IgD-negative memory B cell (primary cell): ENCODE data around the gene GSG1L. TPM values are rescaled to one million over a fixed set of nuclear protein-coding genes. Genes with fewer than 3 reads are reported as not detected.

Experiments used
- H3K27ac Mint-ChIP-seq, 3 donors: one replicate each; pipeline ENCODE4 v1.8.0; 2020 to 2022; ENCODE audit warnings: mild to moderate bottlenecking in 3 of 3, mixed read lengths in 3 of 3, moderate library complexity in 1 of 3
- H3K27me3 Mint-ChIP-seq: one replicate; pipeline ENCODE4 v1.8.0; 2021; ENCODE audit warnings: mixed read lengths
- H3K36me3 Mint-ChIP-seq: one replicate; pipeline ENCODE4 v1.8.0; 2020; ENCODE audit warnings: mild to moderate bottlenecking, mixed read lengths
- H3K4me1 Mint-ChIP-seq, 3 donors: one replicate each; pipeline ENCODE4 v1.8.0; 2020 to 2022; ENCODE audit warnings: mixed read lengths in 3 of 3, mild to moderate bottlenecking in 1 of 3
- H3K4me3 Mint-ChIP-seq, 4 donors: one replicate each; pipeline ENCODE4 v1.8.0; 2020 to 2022; ENCODE audit warnings: mild to moderate bottlenecking in 4 of 4, mixed read lengths in 4 of 4, moderate library complexity in 3 of 4
- H3K9me3 Mint-ChIP-seq, 3 donors: one replicate each; pipeline ENCODE4 v1.8.0; 2020 to 2021; ENCODE audit warnings: mixed read lengths in 3 of 3, mild to moderate bottlenecking in 1 of 3
- polyA plus RNA-seq: library from polyadenylated mRNA; unstranded; fragments of 300-500 nt; fragmentation: Illumina TruSeq; gene quantifications from one replicate; pipeline ENCODE4 v1.2.3, GENCODE V29; 2021

GSG1L gene
- polyA plus RNA-seq, 1 donor from 2014 or later, result not detected

DNA sequence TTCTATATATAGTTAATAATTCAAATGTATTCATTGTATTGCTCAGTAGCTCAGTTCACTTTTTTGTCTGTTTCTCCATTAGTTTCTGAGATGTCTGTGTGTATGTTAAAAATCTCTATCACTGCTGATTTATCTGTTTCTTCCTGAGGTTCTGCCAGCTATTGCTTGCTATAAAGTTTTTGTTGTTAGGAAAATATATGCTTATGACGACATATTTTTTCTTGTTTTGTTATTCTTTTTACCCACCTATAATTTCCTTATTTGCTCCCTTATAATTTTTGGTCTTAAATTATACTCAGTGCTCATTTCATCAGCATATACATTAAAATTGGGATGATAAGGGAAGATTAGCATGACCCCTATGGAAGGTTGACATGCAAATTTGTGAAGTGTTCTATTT lies 200.6 kb downstream of the GSG1L start:
- H3K36me3 Mint-ChIP-seq, result peaks cover 1% of the 10 kb centered on the region
- H3K4me3 Mint-ChIP-seq, result no peak overlapping the region
- H3K9me3 Mint-ChIP-seq, result peaks cover 14 to 22% (median 17%) of the 10 kb centered on the region in 3 donors
- peaks cover 0 to 3% (median 0%) of the 10 kb centered on the region in 3 donors for H3K4me1 Mint-ChIP-seq
- H3K27ac Mint-ChIP-seq, result no peak overlapping the region
- H3K27me3 Mint-ChIP-seq, result no peaks in the 10 kb centered on the region

DNA sequence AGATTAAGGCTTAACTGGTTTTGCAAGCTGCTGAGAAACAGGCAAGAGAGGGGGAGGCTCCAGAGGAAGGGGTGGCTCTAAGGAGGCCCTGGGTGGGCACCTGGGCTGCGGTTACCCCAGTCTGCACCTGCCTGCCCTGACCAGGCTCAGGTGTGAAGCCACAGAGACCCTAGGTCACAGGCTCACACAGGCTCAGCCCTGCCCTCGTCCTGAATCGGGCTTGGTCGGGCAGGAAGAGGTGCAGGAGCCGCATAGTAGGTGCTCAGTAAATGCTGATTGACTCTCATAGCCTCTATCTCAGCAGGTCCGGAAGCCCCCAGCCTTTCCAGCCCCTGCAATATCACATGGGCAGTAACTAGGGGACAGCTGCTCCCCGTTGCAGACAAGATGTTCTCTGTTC lies 203.4 kb downstream of the GSG1L start:
- H3K27me3 Mint-ChIP-seq, result no peaks in the 10 kb centered on the region
- peaks cover 10 to 17% (median 10%) of the 10 kb centered on the region in 3 donors for H3K9me3 Mint-ChIP-seq
- no peak overlapping the region for H3K27ac Mint-ChIP-seq
- H3K36me3 Mint-ChIP-seq, result peaks cover 1% of the 10 kb centered on the region
- no peaks in the 10 kb centered on the region for H3K4me1 Mint-ChIP-seq
- H3K4me3 Mint-ChIP-seq, result no peak overlapping the region

DNA sequence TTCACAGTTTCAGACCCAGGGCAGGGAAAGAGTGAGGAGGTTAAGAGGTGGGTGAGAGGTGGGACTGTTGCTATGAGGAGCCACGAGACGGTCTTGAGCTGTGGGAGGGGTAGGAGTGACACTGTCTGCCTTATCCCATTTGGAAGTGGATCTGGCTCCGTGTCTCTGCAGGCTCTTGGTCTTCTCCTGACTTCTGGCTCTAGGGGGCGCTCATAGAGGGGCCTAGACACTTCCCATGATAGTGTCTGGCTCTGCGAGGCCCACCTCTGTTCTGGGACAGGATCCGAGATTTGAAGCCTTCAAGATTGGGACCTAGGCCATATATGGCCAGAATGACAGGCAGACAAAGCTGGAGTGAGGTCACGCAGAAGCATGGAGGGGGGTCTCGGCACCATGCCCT lies 204.5 kb downstream of the GSG1L start:
- Mint-ChIP-seq H3K4me1 (no peaks in the 10 kb centered on the region), H3K27ac (no peak overlapping the region), H3K27me3 (no peaks in the 10 kb centered on the region), H3K4me3 (no peak overlapping the region), H3K36me3 (no peaks in the 10 kb centered on the region), H3K9me3 (peaks cover 6 to 15% (median 9%) of the 10 kb centered on the region in 3 donors)

DNA sequence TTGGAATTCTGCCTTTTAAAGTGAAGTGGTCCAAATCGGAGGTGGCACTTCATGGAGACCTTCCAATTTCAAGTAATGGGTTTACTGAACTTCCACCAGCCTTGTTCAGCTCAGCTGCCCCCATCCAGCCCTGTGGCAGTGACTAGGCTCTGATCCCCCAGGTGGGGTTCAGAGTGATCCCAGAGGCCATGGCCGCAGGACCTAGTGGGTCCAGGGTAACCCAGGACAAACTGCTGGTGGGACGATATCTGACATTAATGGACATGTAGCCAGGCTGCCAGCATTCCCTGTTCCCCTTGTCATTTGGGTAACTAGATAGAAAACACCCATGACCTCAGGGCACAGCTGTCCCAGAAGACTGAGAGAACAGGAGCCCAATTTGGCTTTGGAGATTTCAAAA lies 209.9 kb downstream of the GSG1L start:
- peaks cover 0 to 2% (median 0%) of the 10 kb centered on the region in 3 donors for H3K9me3 Mint-ChIP-seq
- no peak overlapping the region for H3K4me3 Mint-ChIP-seq
- H3K36me3 Mint-ChIP-seq, result no peaks in the 10 kb centered on the region
- peaks cover 0 to 2% (median 0%) of the 10 kb centered on the region in 3 donors for H3K4me1 Mint-ChIP-seq
- H3K27me3 Mint-ChIP-seq, result peaks cover 13% of the 10 kb centered on the region
- no peak overlapping the region for H3K27ac Mint-ChIP-seq

DNA sequence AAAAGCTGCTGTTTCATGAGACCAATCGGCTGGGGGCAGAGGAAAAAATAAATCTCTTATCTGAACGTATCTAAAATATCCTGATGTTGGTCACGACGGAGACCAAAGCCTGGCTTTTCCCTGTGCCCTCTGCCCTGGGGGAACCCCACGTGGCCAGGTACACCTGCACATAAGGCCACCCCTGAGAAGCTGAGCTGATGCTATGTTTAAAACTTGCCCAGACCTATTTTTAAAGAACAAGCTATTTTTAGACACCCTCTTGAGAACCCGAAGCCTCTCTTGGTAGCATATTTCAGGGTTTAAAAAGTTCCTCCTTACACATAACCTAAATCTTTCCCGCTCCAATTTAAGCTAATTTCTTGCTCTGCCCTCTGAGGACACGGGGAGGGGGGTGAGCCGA lies 210.4 kb downstream of the GSG1L start:
- Mint-ChIP-seq H3K9me3 (no peaks in the 10 kb centered on the region), H3K4me1 (peaks cover 0 to 2% (median 0%) of the 10 kb centered on the region in 3 donors), H3K27me3 (peaks cover 13% of the 10 kb centered on the region), H3K4me3 (no peak overlapping the region), H3K36me3 (no peaks in the 10 kb centered on the region), H3K27ac (no peak overlapping the region)

DNA sequence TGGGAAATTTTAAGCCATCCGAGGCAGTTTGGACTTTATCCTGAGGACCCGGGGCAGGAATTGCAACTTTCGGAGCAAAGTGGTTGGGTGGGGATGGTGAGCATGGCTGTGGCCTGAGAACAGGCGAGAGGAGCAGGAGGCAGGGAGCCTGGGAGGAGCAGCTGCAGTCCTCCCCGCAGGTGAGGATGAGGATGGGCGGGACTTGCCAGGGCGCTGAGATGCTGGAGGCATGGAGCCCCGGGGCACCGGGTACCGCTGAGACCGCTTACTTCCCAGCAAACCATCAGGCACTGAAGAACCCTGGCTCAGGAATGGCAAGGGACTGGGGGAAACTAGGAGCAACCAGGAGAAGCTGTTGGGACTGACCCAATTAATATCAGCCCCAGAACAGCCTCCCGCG lies 210.8 kb downstream of the GSG1L start:
- H3K4me3 Mint-ChIP-seq, result no peak overlapping the region
- H3K9me3 Mint-ChIP-seq, result no peaks in the 10 kb centered on the region
- H3K27ac Mint-ChIP-seq, result no peak overlapping the region
- H3K27me3 Mint-ChIP-seq, result peaks cover 13% of the 10 kb centered on the region
- peaks cover 0 to 2% (median 0%) of the 10 kb centered on the region in 3 donors for H3K4me1 Mint-ChIP-seq
- H3K36me3 Mint-ChIP-seq, result no peaks in the 10 kb centered on the region

DNA sequence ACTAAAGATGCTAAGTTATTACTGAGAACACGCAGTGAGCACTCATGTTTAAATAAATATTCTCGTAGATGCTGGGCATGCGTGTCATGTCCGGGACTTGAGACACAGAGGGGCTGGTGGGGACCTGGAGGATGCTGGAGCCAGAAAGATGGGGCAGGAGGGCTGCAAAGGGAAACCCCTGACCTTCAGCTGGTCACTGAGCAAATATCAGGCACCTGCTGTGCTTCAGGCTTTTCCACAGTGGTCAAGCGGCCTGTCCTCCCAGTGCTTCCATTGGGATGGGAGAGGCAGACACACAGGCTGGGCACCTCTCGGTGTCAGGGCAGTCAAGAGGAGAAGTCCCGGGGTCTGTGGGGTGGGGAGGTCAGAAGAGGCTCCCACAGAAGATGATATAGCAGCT lies 211.4 kb downstream of the GSG1L start:
- Mint-ChIP-seq H3K36me3 (no peaks in the 10 kb centered on the region), H3K4me1 (peaks cover 0 to 2% (median 0%) of the 10 kb centered on the region in 3 donors), H3K27me3 (peaks cover 14% of the 10 kb centered on the region), H3K27ac (no peak overlapping the region), H3K9me3 (no peaks in the 10 kb centered on the region), H3K4me3 (no peak overlapping the region)

DNA sequence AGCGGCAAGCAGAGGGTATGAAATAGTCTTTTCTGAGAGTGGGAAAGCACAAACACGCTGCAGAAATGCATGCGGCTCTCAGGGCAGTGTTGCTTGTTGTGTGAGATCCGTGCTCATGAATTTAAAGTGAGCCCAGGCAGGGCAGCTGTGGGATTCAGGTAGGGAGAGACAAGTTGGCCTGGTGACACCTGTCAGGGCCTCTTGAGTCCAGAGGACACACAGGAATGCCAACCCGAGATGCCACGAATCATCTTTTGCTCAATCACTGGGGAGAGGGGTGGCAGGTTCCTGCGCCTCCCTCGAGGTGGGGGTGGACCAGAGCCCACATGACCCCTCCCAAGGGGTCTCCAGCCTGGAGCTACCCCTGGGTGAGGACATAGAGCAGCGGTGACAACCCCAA lies 211.9 kb downstream of the GSG1L start:
- peaks cover 0 to 2% (median 0%) of the 10 kb centered on the region in 3 donors for H3K4me1 Mint-ChIP-seq
- H3K36me3 Mint-ChIP-seq, result no peaks in the 10 kb centered on the region
- no peak overlapping the region for H3K4me3 Mint-ChIP-seq
- H3K9me3 Mint-ChIP-seq, result no peaks in the 10 kb centered on the region
- H3K27ac Mint-ChIP-seq, result no peak overlapping the region
- H3K27me3 Mint-ChIP-seq, result peaks cover 15% of the 10 kb centered on the region

DNA sequence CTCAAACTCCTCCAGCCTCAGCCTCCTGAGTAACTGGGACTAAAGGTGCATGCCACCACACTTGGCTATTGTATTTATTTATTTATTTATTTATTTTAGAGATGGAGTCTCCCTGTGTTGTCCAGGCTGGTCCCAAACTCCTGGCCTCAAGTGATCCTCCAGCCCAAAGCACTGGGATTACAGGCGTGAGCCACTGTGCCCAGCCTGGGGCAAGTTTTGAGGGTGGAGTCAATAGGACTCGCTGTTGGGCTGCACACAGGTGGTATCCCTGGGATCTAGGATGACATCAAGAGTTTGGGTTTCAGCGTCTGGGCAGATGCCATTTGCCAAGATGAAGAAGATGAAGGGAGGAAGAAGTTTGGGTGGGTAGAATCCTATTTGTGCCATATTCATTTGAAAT lies 213.9 kb downstream of the GSG1L start:
- Mint-ChIP-seq H3K9me3 (peaks cover 0 to 1% (median 0%) of the 10 kb centered on the region in 3 donors), H3K27me3 (peaks cover 17% of the 10 kb centered on the region), H3K27ac (no peak overlapping the region), H3K4me1 (peaks cover 0 to 2% (median 0%) of the 10 kb centered on the region in 3 donors), H3K4me3 (no peak overlapping the region), H3K36me3 (no peaks in the 10 kb centered on the region)

DNA sequence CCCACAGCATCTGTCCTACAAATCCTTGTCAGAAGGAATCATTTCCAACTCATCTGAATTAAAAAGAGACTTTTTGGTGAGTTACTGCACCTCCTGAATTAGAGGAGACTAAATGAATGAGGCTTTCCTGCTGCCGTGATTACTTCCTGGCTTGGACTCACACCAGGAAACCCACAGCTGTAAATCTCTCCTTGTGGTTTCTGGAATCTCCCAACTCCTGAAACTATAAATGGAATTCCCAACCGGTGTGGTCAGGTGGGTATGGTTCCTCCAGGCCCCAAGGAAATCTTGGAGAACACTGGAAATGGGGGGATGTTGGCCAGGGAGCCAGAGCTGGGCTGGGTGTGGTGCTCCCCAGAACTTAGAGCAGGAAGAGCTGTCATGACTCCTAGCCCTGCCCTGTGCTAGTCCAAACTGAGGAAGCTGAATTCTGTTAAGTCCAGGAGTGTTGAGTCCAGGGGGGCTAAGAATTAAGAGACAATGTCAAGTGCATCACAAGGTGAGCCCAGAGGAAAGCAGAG lies 216.4 kb downstream of the GSG1L start:
- H3K27me3 Mint-ChIP-seq, result peaks cover 13% of the 10 kb centered on the region
- no peak overlapping the region for H3K27ac Mint-ChIP-seq
- H3K4me3 Mint-ChIP-seq, result no peak overlapping the region
- H3K9me3 Mint-ChIP-seq, result peaks cover 0 to 1% (median 0%) of the 10 kb centered on the region in 3 donors
- H3K4me1 Mint-ChIP-seq, result peaks cover 0 to 2% (median 0%) of the 10 kb centered on the region in 3 donors
- H3K36me3 Mint-ChIP-seq, result no peaks in the 10 kb centered on the region

DNA sequence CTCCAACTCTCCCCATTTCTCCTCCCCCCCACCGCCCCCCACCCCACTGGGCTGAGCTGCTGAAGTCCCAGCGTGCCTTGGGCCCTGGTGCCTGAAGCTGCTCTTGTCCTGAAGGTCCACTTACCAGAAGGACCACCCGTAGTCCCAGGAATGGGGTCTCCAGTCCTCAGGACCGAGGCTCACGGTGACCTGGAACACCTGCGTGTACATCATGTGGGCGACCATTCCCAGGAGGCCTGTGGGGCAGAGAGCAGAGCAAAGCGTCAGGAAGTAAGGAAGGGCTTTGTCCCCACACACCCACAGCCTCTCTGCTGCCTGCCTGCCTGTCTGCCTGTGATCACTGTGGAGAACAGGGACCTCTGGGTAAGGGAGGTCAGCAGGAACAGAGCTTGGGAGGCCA lies 218.7 kb downstream of the GSG1L start:
- H3K9me3 Mint-ChIP-seq, result peaks cover 0 to 1% (median 0%) of the 10 kb centered on the region in 3 donors
- H3K36me3 Mint-ChIP-seq, result no peaks in the 10 kb centered on the region
- no peak overlapping the region for H3K4me3 Mint-ChIP-seq
- H3K27ac Mint-ChIP-seq, result no peak overlapping the region
- H3K27me3 Mint-ChIP-seq, result peaks cover 10% of the 10 kb centered on the region
- H3K4me1 Mint-ChIP-seq, result no peaks in the 10 kb centered on the region

DNA sequence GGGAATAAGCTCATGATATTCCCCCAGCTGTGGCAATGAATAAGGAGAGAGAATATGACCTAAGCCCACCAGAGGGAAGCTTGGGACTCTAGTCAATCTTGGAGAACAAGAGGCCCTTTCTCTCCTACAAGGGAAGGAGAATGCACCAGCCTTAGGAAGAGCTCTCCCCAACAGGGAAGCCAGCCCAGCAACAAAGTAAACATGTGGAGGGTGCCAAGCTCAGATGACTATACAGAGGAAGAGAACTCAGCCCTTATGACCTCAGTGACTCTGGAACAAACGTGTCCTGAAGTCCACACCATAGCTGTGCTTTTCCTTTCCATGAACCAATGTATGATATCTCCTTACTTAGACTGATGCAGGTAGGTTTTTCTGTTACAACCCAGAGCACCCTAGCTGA lies 219.7 kb downstream of the GSG1L start:
- peaks cover 10% of the 10 kb centered on the region for H3K27me3 Mint-ChIP-seq
- peaks cover 0 to 1% (median 0%) of the 10 kb centered on the region in 3 donors for H3K9me3 Mint-ChIP-seq
- H3K4me3 Mint-ChIP-seq, result no peak overlapping the region
- no peak overlapping the region for H3K27ac Mint-ChIP-seq
- no peaks in the 10 kb centered on the region for H3K4me1 Mint-ChIP-seq
- no peaks in the 10 kb centered on the region for H3K36me3 Mint-ChIP-seq

DNA sequence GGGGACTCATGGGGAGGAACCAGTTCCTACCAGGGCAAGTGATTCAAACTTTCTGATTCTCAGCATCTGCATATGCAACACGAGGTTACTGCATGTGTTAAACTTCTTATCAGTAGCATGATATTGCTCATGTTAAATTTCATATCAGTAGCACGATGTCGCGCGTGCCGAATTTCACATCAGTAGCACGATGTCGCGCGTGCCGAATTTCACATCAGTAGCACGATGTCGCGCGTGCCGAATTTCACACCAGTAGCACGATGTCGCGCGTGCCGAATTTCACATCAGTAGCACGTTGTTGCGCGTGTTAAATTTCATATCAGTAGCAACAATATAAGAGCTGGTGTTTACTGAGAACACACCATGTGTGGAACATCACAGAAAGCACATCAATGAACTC lies 221.6 kb downstream of the GSG1L start:
- peaks cover 10% of the 10 kb centered on the region for H3K27me3 Mint-ChIP-seq
- peaks cover under 1 to 2% (median 1%) of the 10 kb centered on the region in 3 donors for H3K9me3 Mint-ChIP-seq
- no peaks in the 10 kb centered on the region for H3K36me3 Mint-ChIP-seq
- H3K27ac Mint-ChIP-seq, result no peak overlapping the region
- no peak overlapping the region for H3K4me3 Mint-ChIP-seq
- H3K4me1 Mint-ChIP-seq, result no peaks in the 10 kb centered on the region

DNA sequence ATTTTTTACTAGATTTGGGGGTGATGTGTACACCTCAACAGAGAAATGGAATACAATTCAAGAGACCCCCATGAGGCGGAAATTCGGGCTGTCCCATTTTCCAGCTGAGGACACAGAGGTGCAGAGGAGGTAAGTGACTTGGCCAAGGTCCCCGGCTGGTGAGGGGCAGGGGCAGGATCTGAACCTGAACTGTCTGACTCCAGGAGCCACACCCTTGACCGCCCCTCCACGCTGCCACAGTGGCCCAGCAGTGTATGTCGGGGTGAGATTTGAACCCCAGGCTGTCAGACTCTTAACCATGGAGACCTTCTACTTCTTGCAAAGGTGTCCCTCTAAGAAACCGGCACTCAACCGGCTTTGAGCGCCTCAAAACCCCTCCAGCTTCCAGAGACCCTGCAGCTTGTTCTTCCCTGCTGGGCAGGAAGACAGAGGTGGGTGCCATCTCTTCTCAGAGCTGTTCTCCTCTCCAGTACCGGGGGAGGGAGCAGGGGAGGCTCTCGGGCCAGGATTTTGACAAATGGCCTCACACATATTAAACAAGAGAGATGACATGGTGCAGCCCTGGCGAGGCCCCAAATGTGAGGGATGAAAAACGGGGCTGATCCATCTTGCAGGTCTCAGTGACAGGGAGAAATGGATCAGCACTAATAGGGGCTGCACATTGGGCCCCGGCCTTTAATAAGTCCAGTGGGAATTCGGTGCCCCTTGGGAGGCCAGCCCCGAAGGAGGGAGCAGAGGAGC lies 222.3 kb downstream of the GSG1L start:
- Mint-ChIP-seq H3K36me3 (no peaks in the 10 kb centered on the region), H3K4me3 (no peak overlapping the region), H3K4me1 (no peaks in the 10 kb centered on the region), H3K27me3 (peaks cover 10% of the 10 kb centered on the region), H3K27ac (no peak overlapping the region), H3K9me3 (peaks cover 4 to 7% (median 5%) of the 10 kb centered on the region in 3 donors)

DNA sequence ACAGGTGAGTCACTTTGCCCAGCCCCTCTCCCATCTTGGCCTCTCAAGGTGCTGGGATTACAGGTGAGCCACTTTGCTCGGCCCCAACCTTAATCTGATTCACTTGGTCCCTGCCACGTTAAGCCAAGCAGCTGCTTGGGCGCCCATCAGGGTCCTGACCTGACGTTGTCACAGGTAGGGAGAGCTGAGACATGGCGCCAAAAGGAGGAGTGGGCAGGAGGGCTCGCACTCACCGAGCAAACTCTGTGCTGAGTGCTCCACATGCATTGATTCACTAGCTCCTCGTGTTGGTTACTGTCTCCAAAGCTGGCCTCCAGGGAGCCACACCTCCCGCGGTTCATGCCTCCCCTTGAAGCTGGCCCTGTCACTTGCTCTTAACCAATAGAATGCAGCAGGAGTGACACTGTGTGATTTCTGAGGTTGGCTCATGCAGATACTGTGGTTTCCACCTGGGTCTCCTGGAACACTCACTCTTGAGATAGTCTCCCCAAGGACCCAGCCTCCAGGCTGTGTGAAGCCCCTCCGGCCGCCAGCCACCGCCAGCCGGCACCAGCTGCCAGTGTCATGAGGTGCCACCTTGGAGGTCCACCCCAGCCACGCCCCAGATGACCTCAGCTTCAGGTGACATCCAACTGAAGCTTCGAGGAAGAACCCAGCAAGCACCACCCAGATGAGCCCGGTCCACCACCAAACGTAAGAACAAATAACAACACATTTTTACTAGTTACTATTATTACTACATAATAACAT lies 223.0 kb downstream of the GSG1L start:
- Mint-ChIP-seq H3K27me3 (peaks cover 9% of the 10 kb centered on the region), H3K36me3 (no peaks in the 10 kb centered on the region), H3K4me1 (no peaks in the 10 kb centered on the region), H3K9me3 (peaks cover 3 to 7% (median 5%) of the 10 kb centered on the region in 3 donors), H3K27ac (no peak overlapping the region), H3K4me3 (no peak overlapping the region)
